ENCODE measurements around the gene HNRNPAB.
"Not testable (repeated sequence)": the region's sequence is repeated elsewhere in the genome, so short reads cannot be mapped to it uniquely, and the experiment has no call there.

The HNRNPAB gene

DNA sequence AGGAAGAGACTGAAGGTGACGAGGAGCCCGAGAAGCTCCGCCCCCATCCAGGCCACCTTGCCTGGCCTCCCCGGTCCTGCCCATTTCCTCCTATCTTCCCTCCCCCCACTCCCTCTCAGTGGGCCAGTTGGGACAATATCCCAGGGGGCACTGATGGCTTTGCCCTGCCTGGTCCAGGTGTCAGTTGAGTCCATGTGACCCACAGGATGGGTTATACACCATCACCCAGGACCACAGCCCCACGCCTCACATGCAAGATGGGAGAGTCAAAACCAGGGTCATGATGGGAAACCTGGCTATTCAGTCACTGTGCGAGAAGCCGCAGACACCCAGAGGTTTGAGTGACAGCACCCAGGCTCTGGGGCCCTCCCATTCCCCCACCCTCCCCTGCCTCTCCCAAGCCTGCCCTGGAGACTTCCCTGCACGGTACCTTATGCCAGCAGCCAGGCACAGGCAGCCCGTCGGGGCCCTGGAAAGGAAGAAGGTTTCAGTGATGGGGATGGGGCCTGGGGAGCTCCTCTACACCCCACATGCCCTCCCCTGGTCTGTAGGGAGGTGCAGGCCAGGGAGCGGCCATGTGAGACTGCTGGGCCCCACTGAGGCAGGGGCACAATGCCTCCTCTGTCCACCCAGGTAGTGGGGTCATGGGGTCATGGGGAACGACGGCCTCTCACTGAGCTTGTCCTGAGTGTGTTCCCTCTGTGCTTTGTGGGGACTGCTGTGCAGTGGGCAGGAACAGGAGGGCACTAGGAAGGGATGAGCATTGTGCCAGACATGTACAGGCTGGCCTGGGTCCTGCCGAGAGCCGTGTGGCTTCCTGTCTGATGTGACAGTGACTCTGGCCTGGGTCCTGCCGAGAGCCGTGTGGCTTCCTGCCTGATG is 34.6 kb downstream of the HNRNPAB start:
- TF ChIP-seq CTCF (IDR thresholded peaks at IDR 0.05; ENCODE audit: insufficient read depth, low read depth, low read length, missing control alignments) = no peak
- DNase-seq (ENCODE audit: low read depth) = no peak
- no peak overlapping the region for H3K4me3 ChIP-seq (ENCODE audit: low read length)

DNA sequence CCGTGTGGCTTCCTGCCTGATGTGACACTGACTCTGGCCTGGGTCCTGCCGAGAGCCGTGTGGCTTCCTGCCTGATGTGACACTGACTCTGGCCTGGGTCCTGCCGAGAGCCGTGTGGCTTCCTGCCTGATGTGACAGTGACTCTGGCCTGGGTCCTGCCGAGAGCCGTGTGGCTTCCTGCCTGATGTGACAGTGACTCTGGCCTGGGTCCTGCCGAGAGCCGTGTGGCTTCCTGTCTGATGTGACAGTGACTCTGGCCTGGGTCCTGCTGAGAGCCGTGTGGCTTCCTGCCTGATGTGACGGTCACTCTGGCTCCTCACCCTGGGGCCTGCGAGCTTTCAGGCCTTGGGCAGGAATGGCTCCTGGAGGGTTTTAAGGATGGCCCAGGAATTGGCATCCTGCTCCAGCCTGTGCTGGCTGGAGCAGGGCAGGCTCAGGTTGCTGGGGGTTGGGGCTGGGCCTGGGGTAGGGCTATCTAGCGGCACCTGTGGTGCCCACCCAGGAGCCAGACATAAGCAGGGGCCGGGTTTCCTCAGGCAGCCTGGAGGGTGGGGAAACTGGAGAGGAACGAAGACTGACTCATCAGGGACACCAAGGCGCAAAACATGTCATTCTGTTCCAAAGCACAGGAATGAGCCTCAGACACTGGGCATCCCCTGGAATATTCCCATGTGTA is 35.4 kb downstream of the HNRNPAB start:
- DNase-seq (ENCODE audit: low read depth); H3K4me3 ChIP-seq (ENCODE audit: low read length): not testable (repeated sequence)

DNA sequence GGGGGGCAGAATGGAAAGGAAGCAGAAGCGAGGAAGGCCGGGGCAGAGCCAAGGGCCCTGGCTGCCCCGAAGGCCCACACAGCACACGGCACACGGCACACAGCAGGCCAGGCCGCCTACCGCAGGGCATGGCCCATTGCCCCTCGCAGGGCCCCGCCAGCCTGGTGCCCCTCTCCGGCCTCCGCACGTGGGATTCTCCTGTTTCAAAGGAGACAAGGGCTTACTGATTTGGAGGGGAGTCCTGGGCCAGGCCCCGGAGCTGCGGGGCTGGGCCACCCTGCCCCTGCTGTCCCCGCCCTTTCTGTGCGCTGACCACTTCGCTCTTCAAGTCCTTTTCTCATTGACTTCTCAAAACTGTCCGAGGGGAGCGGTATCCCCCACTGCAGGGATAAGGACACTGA is 36.0 kb downstream of the HNRNPAB start:
- no peak for DNase-seq (ENCODE audit: low read depth)
- TF ChIP-seq CTCF (IDR thresholded peaks at IDR 0.05; ENCODE audit: insufficient read depth, low read depth, low read length, missing control alignments) = no peak
- H3K4me3 ChIP-seq (ENCODE audit: low read length) = no peak overlapping the region

DNA sequence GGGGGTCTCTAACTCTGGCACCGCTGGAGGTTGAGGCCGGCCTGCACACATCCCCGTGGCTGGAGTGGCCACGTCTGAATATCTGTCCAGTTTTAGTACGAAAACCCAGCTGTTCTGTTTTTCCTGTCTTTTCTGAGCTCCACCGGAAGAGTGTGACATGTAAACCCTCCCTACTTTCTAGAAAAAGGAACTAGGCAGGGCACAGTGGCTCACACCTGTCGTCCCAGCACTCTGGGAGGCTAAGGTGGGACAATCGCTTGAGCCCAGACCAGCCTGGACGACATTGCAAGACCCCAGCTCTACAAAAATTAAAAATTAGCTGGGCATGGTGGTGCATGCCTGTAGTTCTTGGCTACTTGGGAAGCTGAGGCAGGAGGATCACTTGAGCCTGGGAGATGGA is 36.4 kb downstream of the HNRNPAB start:
- TF ChIP-seq CTCF (IDR thresholded peaks at IDR 0.05; ENCODE audit: insufficient read depth, low read depth, low read length, missing control alignments) = no peak
- no peak overlapping the region for H3K4me3 ChIP-seq (ENCODE audit: low read length)
- DNase-seq (ENCODE audit: low read depth) = no peak

- no peak for TF ChIP-seq CTCF (IDR thresholded peaks at IDR 0.05; ENCODE audit: insufficient read depth, low read depth, low read length, missing control alignments)
- no peak overlapping the region for H3K4me3 ChIP-seq (ENCODE audit: low read length)
- no peak for DNase-seq (ENCODE audit: low read depth)
Observed at GRCh38 chr5:178241231-178241663, 36.9 kb downstream of the HNRNPAB start.

DNA sequence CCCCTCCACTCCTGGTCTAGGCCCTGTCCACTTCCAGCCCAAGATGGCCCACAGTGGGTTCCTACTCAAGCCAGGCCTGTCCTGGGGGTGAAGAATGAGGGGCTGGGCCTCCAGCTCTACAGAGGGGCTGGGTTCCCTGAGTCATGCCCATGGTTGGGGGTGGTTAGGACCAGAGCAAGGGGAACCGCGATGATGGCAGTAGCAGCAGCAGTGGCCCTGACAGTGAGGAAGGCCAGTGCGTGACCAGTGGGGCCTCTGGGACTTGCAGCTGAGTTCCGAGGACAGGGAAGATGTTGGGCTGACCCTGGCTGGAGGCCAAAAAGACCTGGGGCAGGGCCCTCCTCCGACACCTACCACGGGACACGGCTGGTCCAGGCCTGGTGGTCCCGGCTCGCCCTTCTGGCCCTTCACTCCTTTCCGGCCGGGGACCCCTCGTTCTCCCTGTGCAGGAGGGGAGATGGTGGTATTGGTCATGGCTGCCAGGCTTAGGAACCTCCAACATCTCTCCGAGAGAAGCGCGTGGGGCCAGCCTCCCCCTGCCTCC is 37.4 kb downstream of the HNRNPAB start:
- TF ChIP-seq CTCF (IDR thresholded peaks at IDR 0.05; ENCODE audit: insufficient read depth, low read depth, low read length, missing control alignments) = no peak
- DNase-seq (ENCODE audit: low read depth) = no peak
- no peak overlapping the region for H3K4me3 ChIP-seq (ENCODE audit: low read length)

DNA sequence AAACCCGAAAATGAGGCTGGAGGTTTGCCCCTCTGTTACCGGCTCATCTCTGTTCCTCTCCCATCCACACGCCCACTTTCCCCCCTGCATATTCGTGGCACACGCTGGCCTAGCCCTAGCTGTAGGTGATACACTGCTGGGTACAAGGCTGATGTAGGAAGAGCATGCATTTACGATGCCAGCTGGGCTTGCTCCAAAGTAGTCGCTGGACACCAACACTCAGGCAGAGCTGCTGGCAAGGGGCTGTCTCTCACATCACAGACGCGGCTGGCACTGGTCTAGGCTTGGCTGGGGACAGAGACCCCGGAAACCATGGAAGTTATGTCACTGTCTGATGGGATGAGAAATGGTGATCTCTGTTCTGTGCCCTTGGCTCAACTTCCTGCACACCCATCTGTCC is 38.1 kb downstream of the HNRNPAB start:
- no peak for TF ChIP-seq CTCF (IDR thresholded peaks at IDR 0.05; ENCODE audit: insufficient read depth, low read depth, low read length, missing control alignments)
- no peak for DNase-seq (ENCODE audit: low read depth)

More for the DNA sequence above, 38.1 kb downstream of the HNRNPAB start:
- H3K4me3 ChIP-seq (ENCODE audit: low read length) = no peak overlapping the region
